OCI-LY7 (cell line): ENCODE measurements around the gene PHLDB1. TPM values are rescaled to one million over a fixed set of nuclear protein-coding genes. Genes with fewer than 3 reads are reported as not detected.

Experiments used
- BruUV-seq: library from RNA; stranded (reverse); fragments of 400-500 nt; replicated peaks from 2 replicates; lab custom pipeline; 2021; lab: Mats Ljungman, UMichigan
- CTCF ChIA-PET: fragments of 300-600 bp; sonication (Branson Sonifier 250); formaldehyde crosslinking; loops from one replicate; lab custom pipeline; 2022; ENCODE audit warnings: antibody characterized with exemption; ENCODE audit not compliant: unreplicated experiment; lab: Charles Lee
- POLR2A ChIA-PET: fragments of 300-600 bp; sonication (Branson Sonifier 250); formaldehyde crosslinking; loops from one replicate; lab custom pipeline; 2022; ENCODE audit warnings: antibody characterized with exemption; lab: Charles Lee
- DNase-seq: peaks from one replicate; pipeline ENCODE4 v3.0.0-alpha.2; 2015; ENCODE audit warnings: low spot score
- H2AFZ ChIP-seq: fragments of 200-600 bp; sonication (generic), shearing (Covaris generic); 2 replicates; pipeline ENCODE4 v1.6.1; 2014; ENCODE audit warnings: mild to moderate bottlenecking, antibody characterized with exemption, low read length, moderate library complexity
- H3K27ac ChIP-seq: fragments of 200-600 bp; sonication (generic); 2 replicates; pipeline ENCODE4 v1.5.1; 2014; ENCODE audit warnings: mixed run types, low read depth, mild to moderate bottlenecking, moderate library complexity, low read length, inconsistent platforms; ENCODE audit not compliant: poor library complexity, severe bottlenecking
- H3K36me3 ChIP-seq: fragments of 200-600 bp; sonication (generic); 2 replicates; pipeline ENCODE4 v1.6.1; 2014; ENCODE audit warnings: mild to moderate bottlenecking, antibody characterized with exemption, low read length, moderate library complexity, mixed read lengths; ENCODE audit not compliant: insufficient read depth
- H3K4me1 ChIP-seq: fragments of 200-600 bp; sonication (generic); 2 replicates; pipeline ENCODE4 v1.5.1; 2014; ENCODE audit warnings: mild to moderate bottlenecking, low read length; ENCODE audit not compliant: insufficient read depth, poor library complexity, severe bottlenecking
- H3K4me2 ChIP-seq: fragments of 200-600 bp; sonication (generic); 2 replicates; pipeline ENCODE4 v1.6.1; 2014; ENCODE audit warnings: mild to moderate bottlenecking, low read length
- H3K4me3 ChIP-seq: fragments of 200-600 bp; sonication (generic); 2 replicates; pipeline ENCODE4 v1.5.1; 2014; ENCODE audit warnings: mild to moderate bottlenecking, low read depth, low read length; ENCODE audit not compliant: poor library complexity, severe bottlenecking
- H3K79me2 ChIP-seq: fragments of 200-600 bp; sonication (generic); 2 replicates; pipeline ENCODE4 v1.6.1; 2016; ENCODE audit warnings: low read depth, mild to moderate bottlenecking, low read length, moderate library complexity, mixed read lengths; ENCODE audit not compliant: insufficient read depth
- H3K9me2 ChIP-seq: fragments of 200-600 bp; sonication (generic); 2 replicates; pipeline ENCODE4 v1.6.1; 2016; ENCODE audit warnings: mild to moderate bottlenecking, low read length, mixed read lengths; ENCODE audit not compliant: insufficient read depth
- H3K9me3 ChIP-seq: fragments of 200-600 bp; sonication (generic); 2 replicates; pipeline ENCODE4 v1.6.1; 2014; ENCODE audit warnings: mild to moderate bottlenecking, mixed run types, low read length, mixed read lengths
- H4K20me1 ChIP-seq: fragments of 200-600 bp; sonication (generic); 2 replicates; pipeline ENCODE4 v1.6.1; 2014; ENCODE audit warnings: mild to moderate bottlenecking, antibody characterized with exemption, low read length, moderate library complexity, mixed read lengths; ENCODE audit not compliant: insufficient read depth
- EZH2phosphoT487 ChIP-seq: fragments of 200-600 bp; sonication (generic); IDR thresholded peaks from 2 replicates; pipeline ENCODE4 v1.6.1; 2018; ENCODE audit warnings: low read depth, borderline replicate concordance, mild to moderate bottlenecking, mixed run types, antibody characterized with exemption, low read length, moderate library complexity, mixed read lengths
- intact Hi-C: fragments of 100-400 bp; cut with micrococcal nuclease; formaldehyde crosslinking; loops from one replicate; pipeline ENCODE4 v1.10.0; 2022; ENCODE audit not compliant: unreplicated experiment
- total RNA-seq, 2 experiments: library from RNA; depleted of rRNA in 1 of 2; stranded (reverse); fragments of >200 nt in 1 of 2; shearing (Covaris generic) in 1 of 2; gene quantifications; 2 replicates each; pipeline ENCODE4 v1.2.3, GENCODE V29; 2014 to 2022
- TF ChIP-seq, protein P1 (sequence below): fragments of 200-600 bp; sonication (generic); conservative IDR thresholded peaks from 2 replicates; pipeline ENCODE4 v1.5.1; 2014; ENCODE audit warnings: mild to moderate bottlenecking, antibody characterized with exemption, low read length, moderate library complexity, mixed read lengths

Gene PHLDB1
- total RNA-seq, 2 experiments from 2014 or later: 0.19 TPM; not detected in 1

DNA sequence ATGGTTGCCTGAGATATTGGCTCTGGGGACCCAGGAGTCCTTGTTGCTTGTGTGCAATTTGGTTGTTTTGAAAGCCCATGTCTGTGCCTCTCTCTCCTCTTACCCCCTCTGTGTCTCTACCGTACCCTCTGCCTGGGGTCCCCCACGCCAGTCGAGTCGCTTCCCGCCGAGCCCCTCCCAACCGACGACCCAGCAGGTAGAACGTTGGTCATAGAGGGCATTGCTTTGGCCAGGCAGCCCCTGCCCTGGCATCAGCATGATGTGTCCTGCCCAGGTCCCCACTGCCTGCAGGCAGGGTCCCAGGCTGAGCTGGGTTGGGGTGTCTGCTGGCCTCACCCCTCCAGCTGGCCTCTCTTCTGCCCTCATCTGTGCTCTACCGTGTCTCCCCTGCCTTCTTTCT, 37.1 kb downstream of the PHLDB1 start:
- TF ChIP-seq, protein P1, sequence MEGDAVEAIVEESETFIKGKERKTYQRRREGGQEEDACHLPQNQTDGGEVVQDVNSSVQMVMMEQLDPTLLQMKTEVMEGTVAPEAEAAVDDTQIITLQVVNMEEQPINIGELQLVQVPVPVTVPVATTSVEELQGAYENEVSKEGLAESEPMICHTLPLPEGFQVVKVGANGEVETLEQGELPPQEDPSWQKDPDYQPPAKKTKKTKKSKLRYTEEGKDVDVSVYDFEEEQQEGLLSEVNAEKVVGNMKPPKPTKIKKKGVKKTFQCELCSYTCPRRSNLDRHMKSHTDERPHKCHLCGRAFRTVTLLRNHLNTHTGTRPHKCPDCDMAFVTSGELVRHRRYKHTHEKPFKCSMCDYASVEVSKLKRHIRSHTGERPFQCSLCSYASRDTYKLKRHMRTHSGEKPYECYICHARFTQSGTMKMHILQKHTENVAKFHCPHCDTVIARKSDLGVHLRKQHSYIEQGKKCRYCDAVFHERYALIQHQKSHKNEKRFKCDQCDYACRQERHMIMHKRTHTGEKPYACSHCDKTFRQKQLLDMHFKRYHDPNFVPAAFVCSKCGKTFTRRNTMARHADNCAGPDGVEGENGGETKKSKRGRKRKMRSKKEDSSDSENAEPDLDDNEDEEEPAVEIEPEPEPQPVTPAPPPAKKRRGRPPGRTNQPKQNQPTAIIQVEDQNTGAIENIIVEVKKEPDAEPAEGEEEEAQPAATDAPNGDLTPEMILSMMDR: no peak
- TF ChIP-seq EZH2phosphoT487: no peak
- no peak overlapping the region for H3K4me3 ChIP-seq
- POLR2A ChIA-PET: no interaction called here
- H4K20me1 ChIP-seq: no peaks in the 10 kb centered on the region
- H3K4me2 ChIP-seq: no peak overlapping the region
- no peaks in the 10 kb centered on the region for H3K36me3 ChIP-seq
- no peaks in the 10 kb centered on the region for H3K4me1 ChIP-seq
- H2AFZ ChIP-seq: no peak overlapping the region
- no peaks in the 10 kb centered on the region for H3K9me3 ChIP-seq
- H3K27ac ChIP-seq: no peak overlapping the region
- intact Hi-C loops: no loop called here
- CTCF ChIA-PET: no interaction called here
- DNase-seq: no peak
- no peaks in the 10 kb centered on the region for H3K79me2 ChIP-seq
- H3K9me2 ChIP-seq: no peaks in the 10 kb centered on the region
- no TSS peak for BruUV-seq

DNA sequence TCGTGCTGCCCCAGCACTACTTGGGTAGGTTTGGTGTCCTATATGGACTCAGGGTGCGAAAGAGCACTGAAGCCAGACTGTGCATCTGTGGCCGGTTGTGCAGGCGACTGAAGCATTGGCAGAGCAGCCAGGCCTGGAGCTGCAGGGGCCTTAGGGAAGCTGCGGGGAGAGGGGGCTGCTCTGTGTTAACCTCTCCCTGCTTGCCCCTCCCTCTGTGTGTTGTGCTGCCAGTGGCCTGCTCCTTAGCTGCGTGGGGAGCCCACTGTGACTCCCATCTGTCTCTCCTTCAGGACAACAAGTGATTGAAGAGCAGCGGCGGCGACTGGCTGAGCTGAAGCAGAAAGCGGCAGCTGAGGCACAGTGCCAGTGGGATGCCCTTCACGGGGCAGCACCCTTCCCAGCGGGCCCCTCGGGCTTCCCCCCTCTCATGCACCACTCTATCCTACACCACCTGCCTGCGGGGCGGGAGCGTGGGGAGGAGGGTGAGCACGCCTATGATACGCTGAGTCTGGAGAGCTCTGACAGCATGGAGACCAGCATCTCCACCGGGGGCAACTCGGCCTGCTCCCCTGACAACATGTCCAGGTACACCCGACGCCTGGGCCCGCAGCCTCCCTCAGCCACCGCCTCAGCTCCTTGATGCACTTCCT, 37.8 kb downstream of the PHLDB1 start:
- ChIA-PET CTCF (no interaction called here), POLR2A (no interaction called here)
- Histone ChIP-seq H3K79me2 (no peaks in the 10 kb centered on the region), H2AFZ (no peak overlapping the region), H3K9me3 (no peaks in the 10 kb centered on the region), H4K20me1 (no peaks in the 10 kb centered on the region), H3K4me3 (no peak overlapping the region), H3K4me2 (no peak overlapping the region), H3K4me1 (no peaks in the 10 kb centered on the region), H3K27ac (no peak overlapping the region), H3K9me2 (no peaks in the 10 kb centered on the region), H3K36me3 (no peaks in the 10 kb centered on the region)
- DNase-seq: no peak
- intact Hi-C loops: no loop called here
- BruUV-seq: no TSS peak
- TF ChIP-seq, protein P1: no peak
- no peak for TF ChIP-seq EZH2phosphoT487

DNA sequence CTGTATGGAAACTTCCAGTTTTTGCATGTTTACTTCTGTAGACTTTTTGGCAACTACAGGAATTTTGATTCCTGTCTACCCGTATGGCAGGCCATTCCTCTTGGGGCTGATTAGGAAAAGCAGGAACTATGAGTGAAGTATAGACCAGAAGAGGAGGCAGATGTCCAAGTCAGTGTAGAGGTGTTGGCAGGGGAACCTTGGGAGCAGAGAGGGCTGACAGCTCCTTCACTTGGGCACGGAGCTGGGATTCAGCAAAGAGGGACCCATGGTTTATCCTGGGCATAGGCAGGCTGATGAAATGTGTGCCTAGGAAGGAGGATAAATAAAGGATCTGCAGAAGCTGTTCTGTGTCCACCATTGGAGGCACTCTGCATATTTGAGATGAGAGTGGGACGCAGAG, 39.0 kb downstream of the PHLDB1 start:
- intact Hi-C loops: no loop called here
- no peak for DNase-seq
- Histone ChIP-seq H3K9me2 (no peaks in the 10 kb centered on the region), H3K4me3 (no peak overlapping the region), H3K4me2 (no peak overlapping the region), H4K20me1 (no peaks in the 10 kb centered on the region), H3K79me2 (no peaks in the 10 kb centered on the region), H3K9me3 (no peaks in the 10 kb centered on the region), H3K36me3 (no peaks in the 10 kb centered on the region), H3K4me1 (no peaks in the 10 kb centered on the region), H3K27ac (no peak overlapping the region), H2AFZ (no peak overlapping the region)
- POLR2A ChIA-PET: interaction anchor here (1.0 kb wide), 1 partner anchor 12 kb away, joined by 3 read pairs; no protein-coding TSS in a partner anchor
- CTCF ChIA-PET: no interaction called here
- TF ChIP-seq, protein P1: no peak
- TF ChIP-seq EZH2phosphoT487: no peak
- BruUV-seq: no TSS peak
